Keratinocyte (primary cell): ENCODE measurements around the gene TUBB. TPM values are rescaled to one million over a fixed set of nuclear protein-coding genes. Genes with fewer than 3 reads are reported as not detected.

Source experiments
- DNase-seq: peaks from one replicate; pipeline ENCODE4 v3.0.0-alpha.2; 2011; ENCODE audit warnings: low read depth, missing footprints, low spot score
- FAIRE-seq: peaks from 2 replicates; lab custom pipeline; 2011; peaks lifted over from hg19 to GRCh38; lab: Jason Lieb, UNC
- H2AFZ ChIP-seq: 2 replicates; pipeline ENCODE4 v1.6.0; 2012; ENCODE audit warnings: low read length, control low read depth, inconsistent platforms; ENCODE audit not compliant: control insufficient read depth
- H3K27ac ChIP-seq: 2 replicates; pipeline ENCODE4 v1.5.1; 2011; ENCODE audit warnings: low read length; ENCODE audit not compliant: control insufficient read depth, insufficient read depth
- H3K27me3 ChIP-seq: 3 replicates; pipeline ENCODE4 v1.6.0; 2011; ENCODE audit warnings: low read length; ENCODE audit not compliant: control insufficient read depth, insufficient read depth; ENCODE audit errors: extremely low read depth
- H3K36me3 ChIP-seq, 2 experiments: 2 replicates in 1 of 2; 3 replicates in 1 of 2; pipeline ENCODE4 v1.5.1; 2011; ENCODE audit warnings: low read length in 2 of 2, mild to moderate bottlenecking in 1 of 2; ENCODE audit not compliant: control insufficient read depth in 2 of 2, insufficient read depth in 2 of 2; ENCODE audit errors: extremely low read depth in 1 of 2
- H3K4me1 ChIP-seq: 3 replicates; pipeline ENCODE4 v1.5.1; 2011; ENCODE audit warnings: low read length; ENCODE audit not compliant: control insufficient read depth, insufficient read depth; ENCODE audit errors: extremely low read depth
- H3K4me2 ChIP-seq: 3 replicates; pipeline ENCODE4 v1.6.0; 2011; ENCODE audit warnings: low read depth, low read length; ENCODE audit not compliant: control insufficient read depth, insufficient read depth; ENCODE audit errors: extremely low read depth
- H3K4me3 ChIP-seq, 3 experiments: fragments of 200-600 bp in 1 of 3; sonication (generic) in 1 of 3; 2 replicates in 2 of 3; 3 replicates in 1 of 3; pipeline ENCODE4 v1.5.1; 2011 to 2016; ENCODE audit warnings: low read length in 3 of 3, mild to moderate bottlenecking in 3 of 3, control low read depth in 2 of 3, inconsistent platforms in 1 of 3, low read depth in 1 of 3, mixed read lengths in 1 of 3, mixed run types in 1 of 3, moderate library complexity in 1 of 3; ENCODE audit not compliant: control insufficient read depth in 2 of 3, insufficient read depth in 2 of 3; ENCODE audit errors: extremely low read depth in 1 of 3
- H3K79me2 ChIP-seq: 2 replicates; pipeline ENCODE4 v1.6.0; 2012; ENCODE audit warnings: low read length; ENCODE audit not compliant: control insufficient read depth, insufficient read depth
- H3K9ac ChIP-seq: 3 replicates; pipeline ENCODE4 v1.6.0; 2011; ENCODE audit warnings: low read length; ENCODE audit not compliant: control insufficient read depth, insufficient read depth; ENCODE audit errors: extremely low read depth
- H3K9me1 ChIP-seq: 3 replicates; pipeline ENCODE4 v1.6.0; 2011; ENCODE audit warnings: low read length; ENCODE audit not compliant: control insufficient read depth, insufficient read depth; ENCODE audit errors: extremely low read depth
- H3K9me3 ChIP-seq: 2 replicates; pipeline ENCODE4 v1.5.1; 2012; ENCODE audit warnings: low read depth, low read length; ENCODE audit not compliant: control insufficient read depth
- H4K20me1 ChIP-seq: 3 replicates; pipeline ENCODE4 v1.6.0; 2011; ENCODE audit warnings: low read length; ENCODE audit not compliant: control insufficient read depth, insufficient read depth; ENCODE audit errors: extremely low read depth
- EZH2 ChIP-seq: IDR thresholded peaks from one replicate; pipeline ENCODE4 v1.6.1; 2012; ENCODE audit warnings: inconsistent platforms, mild to moderate bottlenecking, low read length, moderate library complexity
- dilution Hi-C: fragments of 300-500 bp; cut with MboI; formaldehyde crosslinking; loops from one replicate; pipeline ENCODE4 v1.7.0; 2020; ENCODE audit warnings: low sequenced_read_pairs; ENCODE audit not compliant: extremely low pct_ligation_motif_present
- polyA plus RNA-seq, 5 experiments: library from polyadenylated mRNA; depleted of rRNA in 3 of 5; stranded (reverse) in 3 of 5; stranded (forward) in 1 of 5; unstranded in 1 of 5; fragments of >200 nt; gene quantifications; 1 replicate in 1 of 5; 2 replicates in 3 of 5; 3 replicates in 1 of 5; pipeline versions ENCODE4 v1.2.1 to v1.2.3, GENCODE V29; 2011 to 2012; ENCODE audit warnings: missing spikeins in 2 of 5, low read depth in 1 of 5, low replicate concordance in 1 of 5
- TF ChIP-seq, protein P1 (sequence below), 3 experiments: IDR thresholded peaks in 1 of 3; conservative IDR thresholded peaks in 1 of 3; optimal IDR thresholded peaks in 1 of 3; 2 replicates in 2 of 3; 3 replicates in 1 of 3; pipeline versions ENCODE3 to v1.5.1; 2011; ENCODE audit warnings: low read length in 3 of 3, mild to moderate bottlenecking in 3 of 3, moderate library complexity in 2 of 3, control low read depth in 1 of 3, inconsistent platforms in 1 of 3; ENCODE audit not compliant: insufficient read depth in 2 of 3; ENCODE audit errors: extremely low read depth in 1 of 3

The TUBB gene
- polyA plus RNA-seq, 1 donor (not counting 4 experiments of a cell fraction or from before 2014, with no cell fraction given) = 1,159 TPM

DNA sequence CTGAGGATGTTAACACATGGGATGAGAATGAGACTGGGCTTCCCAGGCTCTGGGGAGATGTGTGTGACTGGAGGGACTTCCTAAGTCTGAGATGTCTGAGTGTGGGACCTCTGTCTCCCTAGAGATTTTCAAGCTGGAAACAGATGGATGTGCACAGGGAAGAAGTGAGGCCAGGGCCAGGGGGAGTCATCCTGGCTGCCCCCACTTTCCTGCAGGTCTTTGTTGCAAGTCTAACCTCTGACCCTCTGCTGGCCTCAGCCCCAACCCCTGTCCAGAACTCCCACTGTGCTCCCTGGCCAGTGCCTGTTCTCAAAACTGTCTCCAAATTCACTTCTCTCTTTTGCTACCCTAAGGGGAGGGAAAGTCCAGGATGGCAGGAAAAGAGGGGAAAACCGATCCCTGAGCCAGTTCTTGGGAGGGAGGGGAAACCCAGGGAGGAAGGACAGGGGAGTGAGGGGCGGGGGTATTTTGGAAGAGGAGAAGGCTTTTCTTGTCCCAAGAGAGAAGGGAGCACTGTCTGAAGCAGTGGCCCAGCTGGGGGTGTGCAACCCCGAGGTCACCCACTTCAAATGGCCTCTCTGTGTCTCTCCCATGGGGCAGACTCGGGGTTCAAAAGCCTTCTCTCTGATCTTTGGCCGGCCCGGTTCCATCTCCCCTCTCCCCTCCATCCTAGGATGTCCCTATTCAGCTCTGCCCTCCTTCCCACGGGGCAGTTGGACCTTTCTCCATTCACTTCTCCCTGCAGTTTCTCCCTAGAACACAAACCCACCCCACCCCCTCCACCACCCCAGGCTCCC is 36.8 kb upstream of the TUBB start:
- Histone ChIP-seq H3K27ac (peak overlapping the region; percentile 94), H3K9me3 (no peaks in the 10 kb centered on the region), H3K9ac (peak overlapping the region; percentile 97), H3K79me2 (peaks cover 87% of the 10 kb centered on the region), H3K4me3 (peak overlapping the region; percentile 68 to 94 (median 82)), H3K4me1 (peaks cover 34% of the 10 kb centered on the region), H3K36me3 (peaks cover 16 to 46% of the 10 kb centered on the region in 2 experiments), H3K4me2 (peak overlapping the region; percentile 100), H4K20me1 (peaks cover 29% of the 10 kb centered on the region), H3K27me3 (no peaks in the 10 kb centered on the region), H2AFZ (no peak overlapping the region), H3K9me1 (no peaks in the 10 kb centered on the region)
- dilution Hi-C loops = no loop called here
- TF ChIP-seq, protein P1, sequence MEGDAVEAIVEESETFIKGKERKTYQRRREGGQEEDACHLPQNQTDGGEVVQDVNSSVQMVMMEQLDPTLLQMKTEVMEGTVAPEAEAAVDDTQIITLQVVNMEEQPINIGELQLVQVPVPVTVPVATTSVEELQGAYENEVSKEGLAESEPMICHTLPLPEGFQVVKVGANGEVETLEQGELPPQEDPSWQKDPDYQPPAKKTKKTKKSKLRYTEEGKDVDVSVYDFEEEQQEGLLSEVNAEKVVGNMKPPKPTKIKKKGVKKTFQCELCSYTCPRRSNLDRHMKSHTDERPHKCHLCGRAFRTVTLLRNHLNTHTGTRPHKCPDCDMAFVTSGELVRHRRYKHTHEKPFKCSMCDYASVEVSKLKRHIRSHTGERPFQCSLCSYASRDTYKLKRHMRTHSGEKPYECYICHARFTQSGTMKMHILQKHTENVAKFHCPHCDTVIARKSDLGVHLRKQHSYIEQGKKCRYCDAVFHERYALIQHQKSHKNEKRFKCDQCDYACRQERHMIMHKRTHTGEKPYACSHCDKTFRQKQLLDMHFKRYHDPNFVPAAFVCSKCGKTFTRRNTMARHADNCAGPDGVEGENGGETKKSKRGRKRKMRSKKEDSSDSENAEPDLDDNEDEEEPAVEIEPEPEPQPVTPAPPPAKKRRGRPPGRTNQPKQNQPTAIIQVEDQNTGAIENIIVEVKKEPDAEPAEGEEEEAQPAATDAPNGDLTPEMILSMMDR (optimal IDR thresholded peaks at IDR 0.05 in 1 of 3, IDR thresholded peaks at IDR 0.05 in 1 of 3, conservative IDR thresholded peaks at IDR 0.05 in 1 of 3; ENCODE audit: extremely low read depth in 1 of 3, insufficient read depth in 2 of 3, low read length in 3 of 3) = no peak
- TF ChIP-seq EZH2 = no peak
- FAIRE-seq (no peak), DNase-seq (no peak)

DNA sequence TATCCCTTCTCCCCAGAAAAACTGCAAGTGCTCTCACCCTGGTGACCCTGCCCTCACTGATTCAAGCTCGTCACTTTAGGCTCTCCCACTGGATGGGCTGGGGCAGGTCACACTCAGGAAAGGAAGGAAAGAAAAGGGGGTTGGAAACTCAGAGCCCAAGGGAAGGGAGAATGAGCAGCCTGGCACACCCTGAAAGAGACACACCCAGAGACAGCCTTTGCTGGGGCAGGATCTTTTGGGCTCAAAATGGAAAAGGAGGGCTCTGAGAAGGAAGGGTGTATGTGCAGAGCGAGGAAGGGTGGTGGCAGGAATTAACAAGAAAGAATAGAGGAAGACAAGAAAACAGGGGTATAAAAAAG is 36.2 kb upstream of the TUBB start:
- FAIRE-seq = no peak
- H3K36me3 ChIP-seq = peaks cover 13 to 41% of the 10 kb centered on the region in 2 experiments

More for the DNA sequence above, 36.2 kb upstream of the TUBB start:
- H3K9ac ChIP-seq = peak overlapping the region; percentile 97
- peaks cover 40% of the 10 kb centered on the region for H3K4me1 ChIP-seq
- peak overlapping the region; percentile 94 for H3K27ac ChIP-seq
- no peaks in the 10 kb centered on the region for H3K9me3 ChIP-seq
- TF ChIP-seq, protein P1 (optimal IDR thresholded peaks at IDR 0.05 in 1 of 3, IDR thresholded peaks at IDR 0.05 in 1 of 3, conservative IDR thresholded peaks at IDR 0.05 in 1 of 3; ENCODE audit: extremely low read depth in 1 of 3, insufficient read depth in 2 of 3, low read length in 3 of 3) = no peak
- TF ChIP-seq EZH2 = no peak
- dilution Hi-C loops = no loop called here
- no peaks in the 10 kb centered on the region for H3K27me3 ChIP-seq
- no peak overlapping the region for H2AFZ ChIP-seq
- peak overlapping the region; percentile 100 for H3K4me2 ChIP-seq
- DNase-seq = no peak
- peak overlapping the region; percentile 68 to 94 (median 82) for H3K4me3 ChIP-seq
- peaks cover 88% of the 10 kb centered on the region for H3K79me2 ChIP-seq
- peaks cover 24% of the 10 kb centered on the region for H4K20me1 ChIP-seq
- no peaks in the 10 kb centered on the region for H3K9me1 ChIP-seq
